Liver (tissue), 9 donors: ENCODE data around the gene OCSTAMP. TPM values are rescaled to one million over a fixed set of nuclear protein-coding genes. Genes with fewer than 3 reads are reported as not detected.

Experiments
- DNase-seq: peaks from one replicate; pipeline ENCODE4 v3.0.0-alpha.2; 2017; ENCODE audit warnings: low spot score
- H3K27ac ChIP-seq, 2 donors: one replicate each; pipeline ENCODE4 v1.7.0; 2013; ENCODE audit warnings: inconsistent platforms in 2 of 2, low read length in 2 of 2, control low read depth in 1 of 2, low read depth in 1 of 2, mild to moderate bottlenecking in 1 of 2
- H3K27me3 ChIP-seq, 4 donors: one replicate each; pipeline versions ENCODE4 v1.6.1 to v1.7.0; 2013; ENCODE audit warnings: low read length in 3 of 4, inconsistent platforms in 1 of 4, mild to moderate bottlenecking in 1 of 4, moderate library complexity in 1 of 4; ENCODE audit not compliant: control insufficient read depth in 4 of 4, insufficient read depth in 4 of 4
- H3K36me3 ChIP-seq, 4 donors: one replicate each; pipeline versions ENCODE4 v1.6.1 to v1.7.0; 2013; ENCODE audit warnings: low read length in 3 of 4, mild to moderate bottlenecking in 3 of 4, low read depth in 1 of 4, moderate library complexity in 1 of 4; ENCODE audit not compliant: control insufficient read depth in 4 of 4, insufficient read depth in 3 of 4
- H3K4me1 ChIP-seq, 4 donors: one replicate each; pipeline versions ENCODE4 v1.6.1 to v1.7.0; 2013; ENCODE audit warnings: low read length in 3 of 4, mild to moderate bottlenecking in 3 of 4, moderate library complexity in 1 of 4; ENCODE audit not compliant: control insufficient read depth in 4 of 4, insufficient read depth in 4 of 4
- H3K4me3 ChIP-seq, 3 donors: one replicate each; pipeline versions ENCODE4 v1.6.1 to v1.7.0; 2013; ENCODE audit warnings: low read length in 3 of 3, control low read depth in 1 of 3, low read depth in 1 of 3, mild to moderate bottlenecking in 1 of 3
- H3K9ac ChIP-seq, 2 donors: one replicate each; pipeline ENCODE4 v1.7.0; 2013; ENCODE audit warnings: low read length in 2 of 2, mild to moderate bottlenecking in 2 of 2, moderate library complexity in 2 of 2, control low read depth in 1 of 2, low read depth in 1 of 2
- H3K9me3 ChIP-seq, 4 donors: one replicate each; pipeline versions ENCODE4 v1.6.1 to v1.7.0; 2013; ENCODE audit warnings: low read length in 3 of 4; ENCODE audit not compliant: control insufficient read depth in 4 of 4
- ATF3 ChIP-seq: IDR thresholded peaks from 2 replicates; pipeline ENCODE4 v1.6.1; 2016; ENCODE audit warnings: antibody characterized with exemption
- CTCF ChIP-seq: fragments of 150-350 bp; IDR thresholded peaks from 2 replicates; pipeline ENCODE4 v1.5.1; 2017; ENCODE audit warnings: improper control_type of control experiment, low read depth, low read length; ENCODE audit not compliant: missing input control
- EGR1 ChIP-seq, 2 donors: IDR thresholded peaks; 2 replicates each; pipeline ENCODE4 v1.6.1; 2016 to 2018; ENCODE audit warnings: antibody characterized with exemption in 2 of 2, low read depth in 2 of 2
- FOXA1 ChIP-seq: IDR thresholded peaks from 2 replicates; pipeline ENCODE4 v1.6.1; 2016; ENCODE audit warnings: antibody characterized with exemption
- FOXA2 ChIP-seq: IDR thresholded peaks from 2 replicates; pipeline ENCODE4 v1.6.1; 2016; ENCODE audit warnings: antibody characterized with exemption
- GABPA ChIP-seq, 2 donors: IDR thresholded peaks in 1 of 2; conservative IDR thresholded peaks in 1 of 2; 2 replicates each; pipeline ENCODE4 v1.6.1; 2016; ENCODE audit warnings: antibody characterized with exemption in 2 of 2, mild to moderate bottlenecking in 1 of 2, moderate library complexity in 1 of 2
- HNF4A ChIP-seq, 2 donors: conservative IDR thresholded peaks; 2 replicates each; pipeline ENCODE4 v1.6.1; 2016; ENCODE audit warnings: antibody characterized with exemption in 2 of 2, mild to moderate bottlenecking in 2 of 2
- HNF4G ChIP-seq: IDR thresholded peaks from 2 replicates; pipeline ENCODE4 v1.6.1; 2016; ENCODE audit warnings: antibody characterized with exemption
- JUND ChIP-seq, 2 donors: IDR thresholded peaks; 2 replicates each; pipeline ENCODE4 v1.6.1; 2016; ENCODE audit warnings: antibody characterized with exemption in 2 of 2
- NR2F2 ChIP-seq: IDR thresholded peaks from 2 replicates; pipeline ENCODE4 v1.6.1; 2016; ENCODE audit warnings: antibody characterized with exemption
- RAD21 ChIP-seq, 2 donors: IDR thresholded peaks; 2 replicates each; pipeline ENCODE4 v1.6.1; 2016; ENCODE audit warnings: antibody characterized with exemption in 2 of 2, mild to moderate bottlenecking in 2 of 2
- REST ChIP-seq: IDR thresholded peaks from 2 replicates; pipeline ENCODE4 v1.6.1; 2016; ENCODE audit warnings: antibody characterized with exemption, mild to moderate bottlenecking
- RXRA ChIP-seq, 2 donors: IDR thresholded peaks; 2 replicates each; pipeline ENCODE4 v1.6.1; 2017 to 2018; ENCODE audit warnings: antibody characterized with exemption in 2 of 2, mild to moderate bottlenecking in 1 of 2
- SP1 ChIP-seq: IDR thresholded peaks from 2 replicates; pipeline ENCODE4 v1.6.1; 2018; ENCODE audit warnings: antibody characterized with exemption, mild to moderate bottlenecking
- TAF1 ChIP-seq: conservative IDR thresholded peaks from 2 replicates; pipeline ENCODE4 v1.6.1; 2016; ENCODE audit warnings: antibody characterized with exemption, mild to moderate bottlenecking
- YY1 ChIP-seq: IDR thresholded peaks from 2 replicates; pipeline ENCODE4 v1.6.1; 2016; ENCODE audit warnings: antibody characterized with exemption, mild to moderate bottlenecking
- ZBTB33 ChIP-seq: IDR thresholded peaks from 2 replicates; pipeline ENCODE4 v1.6.1; 2016; ENCODE audit warnings: antibody characterized with exemption
- WGBS: extraction: QIAGEN DNeasy Blood & Tissue Kit; methylation state at CpG from one replicate; pipeline ENCODE4 v1.1.7; 2013; 5-methylcytosine and 5-hydroxymethylcytosine counted together
- polyA plus RNA-seq, 2 donors: library from polyadenylated mRNA; stranded (reverse) in 1 of 2; unstranded in 1 of 2; fragments of 200-250 nt in 1 of 2; fragments of >200 nt in 1 of 2; fragmentation: Nextera tagmentation in 1 of 2; extraction: Ambion mirVana in 1 of 2; gene quantifications; one replicate each; pipeline versions ENCODE4 v1.2.1 to v1.2.3, GENCODE V29; 2013 to 2015
- total RNA-seq, 2 donors: library from RNA; depleted of rRNA; stranded (reverse); fragments of >200 nt; gene quantifications; one replicate each; pipeline ENCODE4 v1.2.3, GENCODE V29; 2014
- donor health status: healthy.
- donor health status: healthy.
- donor health status: healthy.
- donor health status: healthy.
- donor health status: healthy.

The OCSTAMP gene
- total and polyA plus RNA-seq, 4 donors, result not detected

- H3K27me3 ChIP-seq, result peaks cover 0 to 3% (median 0%) of the 10 kb centered on the region in 4 donors
- no peak overlapping the region for H3K9ac ChIP-seq
- TF ChIP-seq SP1 (no peak), TAF1 (no peak), ATF3 (no peak), JUND (IDR thresholded peaks at IDR 0.05) (no peak), FOXA1 (no peak), RXRA (IDR thresholded peaks at IDR 0.05) (no peak)
- DNase-seq, result no peak
- no peak overlapping the region for H3K4me3 ChIP-seq
- H3K36me3 ChIP-seq, result no peaks in the 10 kb centered on the region
- no peaks in the 10 kb centered on the region for H3K4me1 ChIP-seq
- 80% methylated on average over 4 of the region's 4 CpGs for WGBS
- H3K27ac ChIP-seq, result no peak overlapping the region
- H3K9me3 ChIP-seq, result peaks cover under 1 to 24% (median 15%) of the 10 kb centered on the region in 4 donors
These were observed 56.4 kb downstream of the OCSTAMP start for GRCh38 chr20:46494077-46494476.

GRCh38 chr20:46491354-46491753 lies 59.1 kb downstream of the OCSTAMP start:
- Histone ChIP-seq H3K4me3 (no peak overlapping the region), H3K9me3 (peaks cover 0 to 8% (median 4%) of the 10 kb centered on the region in 4 donors), H3K27me3 (peaks cover 0 to 3% (median 0%) of the 10 kb centered on the region in 4 donors), H3K9ac (no peak overlapping the region), H3K4me1 (no peaks in the 10 kb centered on the region), H3K27ac (no peak overlapping the region), H3K36me3 (no peaks in the 10 kb centered on the region)
- DNase-seq, result no peak
- TF ChIP-seq GABPA (IDR thresholded peaks at IDR 0.05 in 1 of 2, conservative IDR thresholded peaks at IDR 0.05 in 1 of 2) (no peak), HNF4A (conservative IDR thresholded peaks at IDR 0.05) (no peak), RAD21 (IDR thresholded peaks at IDR 0.05) (no peak), FOXA1 (no peak), CTCF (no peak), TAF1 (no peak), YY1 (no peak), EGR1 (IDR thresholded peaks at IDR 0.05; ENCODE audit: low read depth in 2 of 2) (no peak), HNF4G (no peak), ATF3 (no peak), RXRA (IDR thresholded peaks at IDR 0.05) (no peak), REST (no peak), ZBTB33 (no peak), NR2F2 (no peak), FOXA2 (no peak), SP1 (no peak), JUND (IDR thresholded peaks at IDR 0.05) (no peak)
- 76% methylated on average over 8 of the region's 8 CpGs for WGBS

Other genes starting within 250 kb of the OCSTAMP start
- not detected for gene CDH22, start 242.2 kb downstream of the OCSTAMP start, total RNA-seq
- gene CDH22, start 242.2 kb downstream of the OCSTAMP start, polyA plus RNA-seq, result under 1 TPM in 1 of 2 donors, not detected in 1; 0.02 TPM
- 10 to 100 TPM; 15.2 to 16.0 TPM for gene ELMO2, start 144.0 kb downstream of the OCSTAMP start, total RNA-seq
- gene ELMO2, start 144.0 kb downstream of the OCSTAMP start, polyA plus RNA-seq, result 10 to 100 TPM in 1 of 2 donors, 1 to 10 TPM in 1; 7.9 to 12.6 TPM
- 1 to 10 TPM; 1.4 to 3.3 TPM for gene ZNF334, start 37.1 kb downstream of the OCSTAMP start, total RNA-seq
- gene ZNF334, start 37.1 kb downstream of the OCSTAMP start, polyA plus RNA-seq, result 1 to 10 TPM in 1 of 2 donors, under 1 TPM in 1; 0.65 to 1.0 TPM
- gene SLC13A3, start 100.8 kb upstream of the OCSTAMP start, total RNA-seq, result 10 to 100 TPM in 1 of 2 donors, 1 to 10 TPM in 1; 1.5 to 10.7 TPM
- 1 to 10 TPM; 7.9 to 8.8 TPM for gene SLC13A3, start 100.8 kb upstream of the OCSTAMP start, polyA plus RNA-seq
- 10 to 100 TPM in 1 of 2 donors, 1 to 10 TPM in 1; 7.9 to 12.8 TPM for gene TP53RK, start 138.8 kb upstream of the OCSTAMP start, total RNA-seq
- gene TP53RK, start 138.8 kb upstream of the OCSTAMP start, polyA plus RNA-seq, result 1 to 10 TPM; 4.7 to 5.7 TPM
- 10 to 100 TPM in 1 of 2 donors, 1 to 10 TPM in 1; 8.0 to 79.7 TPM for gene SLC2A10, start 159.0 kb upstream of the OCSTAMP start, total RNA-seq
- gene SLC2A10, start 159.0 kb upstream of the OCSTAMP start, polyA plus RNA-seq, result 10 to 100 TPM; 14.4 to 38.9 TPM